ENCODE results near the gene PTPN22.
A peak's percentile ranks its signal among the peaks of the same experiment; 100 is the strongest.
"Not testable (repeated sequence)": the region's sequence is repeated elsewhere in the genome, so short reads cannot be mapped to it uniquely, and the experiment has no call there.

PTPN22 gene

DNA sequence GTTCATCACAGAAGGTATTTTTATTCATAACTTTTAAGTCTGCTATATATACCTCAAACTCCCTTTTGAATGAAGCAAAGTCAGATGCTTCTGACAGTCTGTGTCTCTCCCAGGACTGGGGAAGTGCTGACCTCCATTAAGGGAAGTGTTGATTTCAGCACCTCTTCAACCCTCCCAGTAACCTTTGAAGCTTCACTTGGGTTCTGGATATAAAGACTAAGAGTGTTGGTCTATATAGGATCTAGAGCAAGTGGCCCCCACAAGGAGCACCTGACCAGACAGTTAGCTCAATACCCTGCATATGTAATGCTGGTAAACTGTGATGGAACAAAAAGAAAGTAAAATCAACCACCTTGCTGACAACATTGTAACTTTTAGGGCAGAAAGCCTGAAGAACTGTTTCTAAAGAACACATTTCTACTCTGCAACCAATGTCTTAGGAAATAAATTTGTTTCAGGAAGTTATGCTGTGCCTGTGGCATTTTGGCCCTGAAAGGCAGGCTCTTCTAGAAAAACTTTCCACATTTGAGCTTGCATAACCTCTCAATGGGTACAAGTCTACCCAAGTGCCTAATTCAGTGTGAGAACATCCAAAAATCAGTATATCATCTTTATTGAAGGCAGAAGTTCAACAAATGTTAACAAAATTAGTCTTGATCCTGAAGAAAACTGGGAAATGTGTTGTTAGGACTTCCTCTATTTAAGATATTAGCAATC lies 865 bp upstream of the PTPN22 start:
- TF ChIP-seq ZNF274 (IDR thresholded peaks at IDR 0.05; ENCODE audit: low read depth, low read length): no peak
- H3K4me3 ChIP-seq (ENCODE audit: low read length): peak overlapping the region; percentile 100; the same call in 1 of the 2 replicates

DNA sequence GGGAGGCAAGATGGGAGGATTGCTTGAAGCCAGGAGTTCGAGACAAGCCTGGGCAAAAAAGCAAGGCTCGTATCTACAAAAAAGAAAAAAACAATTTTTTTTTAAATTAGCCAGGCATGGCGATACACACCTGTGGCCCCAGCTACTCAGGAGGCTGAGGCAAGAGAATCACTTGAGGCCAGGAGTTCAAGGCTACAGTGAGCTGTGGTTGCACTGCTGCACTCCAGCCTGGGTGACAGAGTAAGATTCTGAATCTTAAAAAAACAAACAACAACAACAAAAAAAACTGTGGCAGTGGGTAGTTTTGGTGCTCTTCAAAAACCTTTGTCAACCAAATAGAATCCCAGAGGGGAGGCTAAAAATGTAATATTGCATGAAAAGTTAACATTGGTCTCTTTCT lies 734 bp downstream of the PTPN22 start:
- peak overlapping the region; percentile 100 for H3K4me3 ChIP-seq (ENCODE audit: low read length)

DNA sequence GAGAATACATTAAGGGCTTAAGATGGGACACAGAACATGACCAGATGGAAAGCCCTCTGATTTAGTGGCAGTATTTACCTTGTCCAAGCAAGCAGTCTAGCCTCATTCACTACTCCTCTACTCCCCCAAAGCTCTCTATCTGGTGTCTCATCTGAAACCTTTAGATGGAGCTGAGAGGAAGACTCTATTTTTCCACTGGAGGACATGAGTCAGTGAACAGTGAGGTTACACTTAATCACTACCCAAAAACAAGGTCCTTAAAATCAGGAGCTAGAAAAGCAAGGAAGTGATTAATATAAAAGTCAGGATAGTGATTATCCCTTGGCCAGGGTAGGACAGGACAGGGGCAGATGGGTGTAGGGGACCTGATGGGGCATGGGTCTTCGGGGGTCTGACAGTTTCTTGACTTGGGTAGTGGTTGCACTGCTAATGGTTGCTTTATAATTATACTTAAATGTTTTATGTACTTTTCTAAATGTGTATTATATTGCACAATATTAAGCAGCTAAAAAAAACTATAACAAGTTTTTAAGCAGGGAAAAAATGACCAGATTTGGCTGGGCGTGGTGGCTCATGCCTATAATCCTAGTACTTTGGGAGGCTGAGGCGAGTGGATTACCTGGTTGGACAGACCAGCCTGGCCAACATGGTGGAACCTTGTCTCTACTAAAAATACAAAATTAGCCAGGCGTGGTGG lies 3.0 kb downstream of the PTPN22 start:
- TF ChIP-seq ZNF274 (IDR thresholded peaks at IDR 0.05; ENCODE audit: low read depth, low read length): no peak
- no peak overlapping the region; the same call in 1 of the 2 replicates for H3K4me3 ChIP-seq (ENCODE audit: low read length)

More for the DNA sequence above, 734 bp downstream of the PTPN22 start:
- TF ChIP-seq ZNF274 (IDR thresholded peaks at IDR 0.05; ENCODE audit: low read depth, low read length): no peak

DNA sequence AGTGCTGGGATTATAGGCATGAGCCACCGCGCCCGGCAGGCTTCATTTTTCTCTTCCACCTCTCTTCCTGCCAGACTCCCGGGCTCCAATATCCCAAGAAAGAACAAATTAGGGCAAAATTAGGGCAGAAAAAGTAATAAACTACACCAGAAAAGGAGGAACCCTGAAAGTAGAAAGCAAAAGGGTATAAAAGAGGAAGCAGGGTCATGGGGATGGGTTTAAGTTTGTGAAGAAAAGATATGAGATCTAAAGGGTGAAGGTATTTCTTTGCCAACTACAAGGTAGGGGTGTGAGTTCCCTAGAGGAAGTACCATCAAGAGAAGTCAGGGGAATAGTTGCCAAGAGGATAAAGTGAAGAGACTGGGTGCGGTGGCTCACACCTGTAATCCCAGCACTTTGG lies 9.9 kb downstream of the PTPN22 start:
- no peak overlapping the region for H3K4me3 ChIP-seq (ENCODE audit: low read length)
- no peak for TF ChIP-seq ZNF274 (IDR thresholded peaks at IDR 0.05; ENCODE audit: low read depth, low read length)

DNA sequence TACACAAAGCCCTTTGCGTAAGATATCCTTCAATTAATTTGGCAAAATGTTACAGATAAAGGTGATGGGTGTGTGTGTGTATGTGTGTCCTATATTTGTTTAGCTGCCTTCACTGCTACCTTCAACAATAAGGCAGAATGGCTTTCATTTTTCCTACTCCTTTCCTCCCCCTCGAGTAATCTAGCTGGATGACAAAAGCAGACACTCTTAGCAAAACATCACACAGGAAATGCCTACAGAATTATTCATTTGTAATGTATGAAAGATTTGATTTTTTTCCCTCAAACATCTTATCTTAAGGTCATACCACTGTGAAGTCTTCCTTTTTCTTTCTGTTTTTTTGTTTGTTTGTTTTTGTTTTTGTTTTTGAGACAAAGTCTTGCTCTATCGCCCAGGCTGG lies 10.6 kb downstream of the PTPN22 start:
- TF ChIP-seq ZNF274 (IDR thresholded peaks at IDR 0.05; ENCODE audit: low read depth, low read length): no peak
- no peak overlapping the region for H3K4me3 ChIP-seq (ENCODE audit: low read length)

DNA sequence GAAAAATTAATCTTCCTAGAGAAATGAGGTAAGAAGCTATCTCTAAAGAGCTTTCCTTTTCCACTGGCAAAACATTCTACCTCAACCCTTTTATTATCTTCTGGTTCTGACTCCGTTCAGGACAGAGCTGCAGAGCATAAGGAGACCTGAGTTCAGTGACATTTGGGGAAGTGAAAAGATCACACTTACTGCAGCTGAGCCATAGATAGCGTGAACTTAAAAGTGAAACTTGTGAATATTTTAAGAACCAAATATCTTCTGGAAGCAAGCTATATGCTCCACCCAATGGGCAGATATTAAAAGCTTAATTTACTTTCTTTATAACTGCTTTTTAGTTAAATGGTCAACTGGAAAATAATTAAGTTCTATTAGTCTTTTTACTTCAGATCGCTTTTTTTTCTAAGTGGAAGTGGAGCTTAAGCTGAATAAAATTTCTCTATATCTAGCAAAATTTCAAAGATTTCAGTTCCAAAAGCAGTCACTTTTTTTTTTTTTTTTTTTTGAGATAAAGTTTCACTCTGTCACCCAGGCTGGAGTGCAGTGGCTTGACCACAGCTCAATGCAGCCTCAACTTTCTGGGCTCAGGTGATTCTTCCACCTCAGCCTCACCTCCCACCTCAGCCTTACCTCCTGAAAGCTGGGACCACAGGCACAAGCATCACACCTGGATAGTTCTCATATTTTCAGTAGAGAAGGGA lies 11.9 kb downstream of the PTPN22 start:
- TF ChIP-seq ZNF274 (IDR thresholded peaks at IDR 0.05; ENCODE audit: low read depth, low read length): no peak
- peak overlapping the region; percentile 37 for H3K4me3 ChIP-seq (ENCODE audit: low read length)

DNA sequence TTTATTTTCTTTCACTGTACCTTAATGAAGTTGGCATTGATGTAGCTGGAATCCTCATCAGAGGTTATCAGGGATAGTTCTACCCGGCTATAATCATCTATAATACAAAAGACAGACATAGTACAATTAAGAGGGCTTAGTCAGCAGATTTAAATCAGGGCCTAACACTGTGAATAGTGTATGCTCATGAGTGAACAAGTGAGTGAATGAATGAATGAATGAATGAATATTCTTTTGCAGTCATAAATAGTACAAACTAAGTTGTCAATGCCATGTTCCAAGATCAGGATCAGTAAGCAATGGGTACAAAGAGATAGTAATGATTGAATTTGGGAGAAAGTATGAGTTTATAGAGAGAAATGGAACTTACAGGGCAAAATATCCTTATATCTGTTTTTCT lies 12.5 kb downstream of the PTPN22 start:
- H3K4me3 ChIP-seq (ENCODE audit: low read length): peak overlapping the region; percentile 53
- TF ChIP-seq ZNF274 (IDR thresholded peaks at IDR 0.05; ENCODE audit: low read depth, low read length): no peak

DNA sequence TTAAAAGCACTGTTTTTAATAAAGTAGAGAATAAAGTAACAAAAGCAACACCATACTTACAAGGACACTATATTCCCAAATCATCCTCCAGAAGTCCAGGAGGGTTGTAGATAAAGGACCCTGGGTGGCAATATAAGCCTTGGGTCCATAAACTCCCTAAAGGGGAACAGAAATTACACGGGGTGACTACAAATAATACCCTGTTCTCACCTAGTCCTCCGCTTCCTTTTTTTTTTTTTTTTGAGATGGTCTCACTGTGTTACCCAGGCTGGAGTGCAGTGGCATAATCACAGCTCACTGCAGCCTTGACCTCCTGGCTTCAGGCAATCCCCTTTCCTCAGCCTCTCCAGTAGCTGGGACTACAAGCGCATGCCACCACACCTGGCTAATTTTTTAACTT lies 13.1 kb downstream of the PTPN22 start:
- peak overlapping the region; percentile 53; the same call in 1 of the 2 replicates for H3K4me3 ChIP-seq (ENCODE audit: low read length)
- no peak for TF ChIP-seq ZNF274 (IDR thresholded peaks at IDR 0.05; ENCODE audit: low read depth, low read length)

DNA sequence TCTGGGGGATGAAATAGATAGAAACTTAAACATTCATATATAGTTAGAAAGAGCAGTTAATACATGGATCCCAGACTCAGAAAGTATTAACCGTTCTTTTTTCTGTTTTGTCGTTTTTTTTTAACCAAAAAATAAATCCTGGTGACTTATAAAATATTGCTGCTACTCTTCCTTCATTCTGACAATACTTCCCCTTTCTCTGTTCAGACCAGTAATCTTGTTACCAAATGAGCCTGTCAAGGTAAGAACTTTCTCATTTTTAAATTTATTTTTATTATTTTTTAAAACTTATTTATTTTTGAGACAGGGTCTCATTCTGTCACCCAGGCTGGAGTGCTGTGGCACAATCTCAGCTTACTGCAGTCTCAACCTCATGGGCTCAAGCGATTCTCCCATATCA lies 13.7 kb downstream of the PTPN22 start:
- H3K4me3 ChIP-seq (ENCODE audit: low read length): peak overlapping the region; percentile 35; the same call in 1 of the 2 replicates
- no peak for TF ChIP-seq ZNF274 (IDR thresholded peaks at IDR 0.05; ENCODE audit: low read depth, low read length)

DNA sequence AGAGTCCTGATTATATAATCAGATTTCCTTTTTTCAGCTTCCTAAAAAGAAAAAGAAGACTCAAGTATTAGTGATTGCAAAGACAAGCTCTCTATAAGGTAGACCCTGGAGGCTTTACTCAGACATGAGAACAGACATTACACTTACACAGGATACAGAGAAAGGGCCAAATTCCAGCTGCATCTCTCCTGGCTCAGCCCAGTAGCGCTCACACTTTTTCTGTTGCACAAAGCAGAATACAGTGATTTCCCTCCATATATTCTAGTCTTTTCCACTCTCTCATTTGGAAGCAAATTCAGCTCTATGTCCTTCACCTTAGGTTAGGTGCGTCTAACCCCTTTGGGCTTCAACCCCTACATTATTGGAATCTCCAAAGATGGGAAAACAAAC lies 15.1 kb downstream of the PTPN22 start:
- no peak overlapping the region for H3K4me3 ChIP-seq (ENCODE audit: low read length)
- TF ChIP-seq ZNF274 (IDR thresholded peaks at IDR 0.05; ENCODE audit: low read depth, low read length): no peak

DNA sequence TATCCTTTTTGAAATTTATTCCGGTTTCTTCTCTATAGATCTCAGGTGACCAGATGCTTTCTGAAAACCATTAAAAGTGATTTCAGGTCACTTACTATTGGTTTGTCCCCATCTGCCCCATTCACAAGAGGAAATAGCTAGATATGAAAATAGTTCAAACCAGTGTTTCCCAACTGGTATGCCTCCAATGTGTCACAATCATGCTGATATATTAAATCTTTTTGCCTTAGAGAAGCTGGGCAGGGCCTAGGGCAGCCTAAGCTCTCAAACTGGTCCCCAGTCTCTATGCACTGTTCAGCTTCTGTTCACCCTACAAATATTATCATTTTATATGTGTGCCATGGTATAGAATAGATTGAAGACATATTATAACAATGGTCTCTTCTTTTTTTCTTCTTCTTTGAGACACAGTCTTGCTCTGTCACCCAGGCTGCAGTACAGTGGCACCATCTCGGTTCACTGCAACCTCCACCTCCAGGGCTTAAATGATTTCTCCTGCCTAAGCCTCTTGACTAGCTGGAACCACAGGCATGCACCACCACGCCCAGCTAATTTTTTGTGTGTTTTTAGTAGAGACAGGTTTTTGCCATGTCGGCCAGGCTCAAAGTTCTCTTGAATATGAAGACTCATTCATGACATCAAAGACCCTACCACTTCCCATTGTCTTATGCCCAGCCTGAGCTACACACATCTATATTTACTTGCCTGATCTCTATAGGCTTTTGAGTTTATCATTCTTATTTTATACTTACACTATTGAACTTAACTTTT lies 15.7 kb downstream of the PTPN22 start:
- TF ChIP-seq ZNF274 (IDR thresholded peaks at IDR 0.05; ENCODE audit: low read depth, low read length): no peak
- no peak overlapping the region for H3K4me3 ChIP-seq (ENCODE audit: low read length)

DNA sequence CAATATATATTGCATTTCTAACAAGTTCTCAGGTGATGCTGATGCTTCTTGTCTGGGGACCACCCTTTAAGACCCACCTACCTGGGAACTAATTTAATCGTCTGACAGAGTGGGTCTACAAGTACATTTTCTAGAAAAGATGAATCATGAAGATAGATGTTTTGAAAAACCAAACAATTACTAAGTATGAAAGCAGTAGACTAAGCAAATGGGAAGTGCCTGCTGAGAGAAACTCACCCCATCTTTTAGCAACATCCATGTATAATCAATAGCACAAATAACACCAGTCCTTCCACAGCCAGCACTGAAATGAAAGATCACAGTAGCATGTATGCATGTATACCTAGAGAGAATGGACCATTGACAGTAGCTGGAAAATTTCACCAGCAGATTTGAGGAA lies 17.3 kb downstream of the PTPN22 start:
- no peak for TF ChIP-seq ZNF274 (IDR thresholded peaks at IDR 0.05; ENCODE audit: low read depth, low read length)
- no peak overlapping the region for H3K4me3 ChIP-seq (ENCODE audit: low read length)

DNA sequence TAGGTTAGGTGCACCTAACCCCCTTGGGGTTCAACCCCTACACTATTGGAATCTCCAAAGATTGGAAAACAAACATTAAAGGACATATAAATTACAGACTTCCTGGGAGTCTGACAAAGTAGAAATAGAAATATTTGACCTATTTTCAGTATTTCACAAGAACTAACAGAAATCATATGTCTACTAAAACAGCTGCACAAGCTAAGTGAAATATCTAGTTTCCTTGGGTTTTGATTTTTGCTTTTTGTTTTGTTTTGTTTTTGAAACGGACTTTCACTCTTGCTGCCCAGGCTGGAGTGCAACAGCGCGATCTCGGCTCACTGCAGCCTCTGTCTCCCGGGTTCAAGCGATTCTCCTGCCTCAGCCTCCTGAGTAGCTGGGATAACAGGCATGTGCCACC lies 18.8 kb downstream of the PTPN22 start:
- not testable (repeated sequence) for H3K4me3 ChIP-seq (ENCODE audit: low read length)

DNA sequence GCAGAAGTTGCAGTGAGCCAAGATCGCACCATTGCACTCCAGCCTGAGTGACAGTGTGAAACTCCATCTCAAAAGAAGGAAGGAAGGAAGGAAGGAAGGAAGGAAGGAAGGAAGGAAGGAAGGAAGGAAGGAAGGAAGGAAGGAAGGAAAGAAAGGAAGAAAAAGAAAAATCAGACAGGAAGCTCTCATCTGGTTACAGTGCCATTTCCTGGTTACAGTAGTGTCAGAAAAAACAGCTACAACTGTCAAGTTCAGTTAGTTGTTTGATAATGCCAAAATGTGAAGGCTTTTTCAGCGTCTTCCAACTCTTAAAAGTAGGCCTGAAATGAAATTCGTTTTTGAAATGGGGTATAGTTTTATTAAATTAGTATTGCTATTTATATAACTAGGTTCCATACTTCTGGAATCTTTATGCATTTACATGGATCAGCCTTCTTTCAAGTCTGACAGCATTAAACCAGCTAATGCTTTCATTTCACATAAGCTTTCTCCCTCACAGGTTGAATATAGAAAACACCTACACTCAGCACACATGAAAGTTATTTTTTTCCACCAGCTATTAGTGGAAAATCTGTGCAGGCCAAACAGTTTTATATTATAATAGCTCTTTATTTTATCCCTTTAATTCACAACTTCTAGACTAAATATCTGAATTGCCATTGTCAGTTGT lies 21.2 kb downstream of the PTPN22 start:
- no peak overlapping the region for H3K4me3 ChIP-seq (ENCODE audit: low read length)
- no peak for TF ChIP-seq ZNF274 (IDR thresholded peaks at IDR 0.05; ENCODE audit: low read depth, low read length)
